IMR-90 (cell line): Measurements from ENCODE around the gene TPM4. TPM values are rescaled to one million over a fixed set of nuclear protein-coding genes. Genes with fewer than 3 reads are reported as not detected.

ENCODE experiments used
- ATAC-seq: fragments of 200-7000 bp; cut with Tn5 transposase; 2 replicates; pipeline ENCODE4 v1.9.1; 2020; ENCODE audit warnings: low read depth, mild to moderate bottlenecking, moderate library complexity
- BruUV-seq: library from RNA; stranded (reverse); fragments of 400-500 nt; replicated peaks from 2 replicates; lab custom pipeline; 2021; lab: Mats Ljungman, UMichigan
- CTCF ChIA-PET: fragments of 300-600 bp; formaldehyde crosslinking; extraction: SDS; loops from one replicate; lab custom pipeline; 2021; ENCODE audit warnings: antibody characterized with exemption; lab: Yijun Ruan, JAX
- POLR2A ChIA-PET: fragments of 300-600 bp; sonication (Branson Sonifier 250); formaldehyde crosslinking; loops from one replicate; lab custom pipeline; 2022; ENCODE audit warnings: antibody characterized with exemption; ENCODE audit not compliant: unreplicated experiment; lab: Charles Lee
- DNase-seq: peaks from one replicate; pipeline ENCODE4 v3.0.0; 2013
- H2AFZ ChIP-seq: replicated peaks from 2 replicates; pipeline ENCODE3; 2013; ENCODE audit warnings: low read length, mild to moderate bottlenecking; ENCODE audit not compliant: poor library complexity
- H2AK5ac ChIP-seq: 2 replicates; pipeline ENCODE4 v1.6.1; 2013; ENCODE audit warnings: low read depth, low read length, inconsistent platforms
- H2AK9ac ChIP-seq: replicated peaks from 2 replicates; pipeline ENCODE3; 2013; ENCODE audit warnings: mild to moderate bottlenecking, low read depth, low read length, moderate library complexity; ENCODE audit not compliant: poor library complexity
- H2BK120ac ChIP-seq: 2 replicates; pipeline ENCODE4 v1.6.1; 2013; ENCODE audit warnings: low read depth, low read length, inconsistent platforms
- H2BK15ac ChIP-seq: 3 replicates; pipeline ENCODE4 v1.6.1; 2013; ENCODE audit warnings: low read depth, low read length, inconsistent platforms
- H2BK20ac ChIP-seq: 2 replicates; pipeline ENCODE4 v1.6.1; 2013; ENCODE audit warnings: low read depth, mild to moderate bottlenecking, inconsistent platforms, low read length, moderate library complexity
- H2BK5ac ChIP-seq: 2 replicates; pipeline ENCODE4 v1.6.1; 2013; ENCODE audit warnings: mild to moderate bottlenecking, low read depth, low read length, inconsistent platforms; ENCODE audit not compliant: poor library complexity, severe bottlenecking
- H3K14ac ChIP-seq: replicated peaks from 2 replicates; pipeline ENCODE4 v1.6.1; 2013; ENCODE audit warnings: low read depth, low read length, inconsistent platforms
- H3K18ac ChIP-seq: 2 replicates; pipeline ENCODE4 v1.6.1; 2013; ENCODE audit warnings: low read depth, low read length, control low read depth
- H3K23ac ChIP-seq: 2 replicates; pipeline ENCODE4 v1.6.1; 2013; ENCODE audit warnings: low read depth, low read length, inconsistent platforms
- H3K27ac ChIP-seq: 2 replicates; pipeline ENCODE4 v1.5.1; 2013; ENCODE audit warnings: mild to moderate bottlenecking, control low read depth, low read length; ENCODE audit not compliant: insufficient read depth
- H3K27me3 ChIP-seq: 2 replicates; pipeline ENCODE4 v1.6.1; 2013; ENCODE audit warnings: low read length; ENCODE audit not compliant: control insufficient read depth, insufficient read depth
- H3K36me3 ChIP-seq: 2 replicates; pipeline ENCODE4 v1.6.1; 2013; ENCODE audit warnings: low read length, mixed read lengths; ENCODE audit not compliant: control insufficient read depth, insufficient read depth
- H3K4ac ChIP-seq: 2 replicates; pipeline ENCODE4 v1.6.1; 2013; ENCODE audit warnings: low read depth, low read length, inconsistent platforms
- H3K4me1 ChIP-seq: 2 replicates; pipeline ENCODE4 v1.6.1; 2013; ENCODE audit warnings: low read length, mixed read lengths; ENCODE audit not compliant: control insufficient read depth, insufficient read depth
- H3K4me2 ChIP-seq: 2 replicates; pipeline ENCODE4 v1.6.1; 2013; ENCODE audit warnings: low read depth, mild to moderate bottlenecking, control low read depth, low read length, moderate library complexity
- H3K4me3 ChIP-seq: 2 replicates; pipeline ENCODE4 v1.5.1; 2013; ENCODE audit warnings: low read depth, mild to moderate bottlenecking, control low read depth, low read length, moderate library complexity; ENCODE audit not compliant: insufficient read depth
- H3K56ac ChIP-seq: 2 replicates; pipeline ENCODE4 v1.6.1; 2013; ENCODE audit warnings: low read length, inconsistent platforms; ENCODE audit not compliant: insufficient read depth; ENCODE audit errors: extremely low read depth
- H3K79me1 ChIP-seq, 2 experiments: 2 replicates each; pipeline ENCODE4 v1.6.1; 2013; ENCODE audit warnings: low read length in 2 of 2, inconsistent platforms in 1 of 2, low read depth in 1 of 2
- H3K9ac ChIP-seq: 2 replicates; pipeline ENCODE4 v1.6.1; 2013; ENCODE audit warnings: low read depth, low read length, control low read depth
- H3K9me1 ChIP-seq: 2 replicates; pipeline ENCODE4 v1.6.1; 2013; ENCODE audit warnings: low read length, inconsistent platforms; ENCODE audit not compliant: insufficient read depth
- H3K9me3 ChIP-seq: 2 replicates; pipeline ENCODE4 v1.6.1; 2013; ENCODE audit warnings: low read length; ENCODE audit not compliant: control insufficient read depth, insufficient read depth
- H4K20me1 ChIP-seq: 2 replicates; pipeline ENCODE4 v1.6.1; 2013; ENCODE audit warnings: low read length, inconsistent platforms; ENCODE audit not compliant: insufficient read depth
- H4K5ac ChIP-seq: 2 replicates; pipeline ENCODE4 v1.6.1; 2013; ENCODE audit warnings: mild to moderate bottlenecking, low read depth, low read length, control low read depth
- H4K8ac ChIP-seq, 2 experiments: 2 replicates each; pipeline ENCODE4 v1.6.1; 2013; ENCODE audit warnings: low read depth in 2 of 2, low read length in 2 of 2, control low read depth in 1 of 2, inconsistent platforms in 1 of 2
- H4K91ac ChIP-seq: 2 replicates; pipeline ENCODE4 v1.6.1; 2013; ENCODE audit warnings: low read depth, low read length, inconsistent platforms; ENCODE audit not compliant: insufficient read depth
- BHLHE40 ChIP-seq: fragments of 150-350 bp; IDR thresholded peaks from 2 replicates; pipeline ENCODE4 v1.6.1; 2016; ENCODE audit warnings: mild to moderate bottlenecking, low read depth, low read length
- CEBPB ChIP-seq: IDR thresholded peaks from 2 replicates; pipeline ENCODE4 v1.6.1; 2012; ENCODE audit warnings: low read depth, low read length, improper control_type of control experiment
- CHD1 ChIP-seq: IDR thresholded peaks from 2 replicates; pipeline ENCODE4 v1.6.1; 2012; ENCODE audit warnings: low read depth, low read length, improper control_type of control experiment
- MAFK ChIP-seq: IDR thresholded peaks from 2 replicates; pipeline ENCODE4 v1.6.1; 2012; ENCODE audit warnings: low read depth, low read length, improper control_type of control experiment
- MAZ ChIP-seq: IDR thresholded peaks from 2 replicates; pipeline ENCODE4 v1.6.1; 2012; ENCODE audit warnings: low read depth, mild to moderate bottlenecking, low read length, improper control_type of control experiment, moderate library complexity, borderline replicate concordance
- NFE2L2 ChIP-seq: fragments of 150-350 bp; IDR thresholded peaks from 2 replicates; pipeline ENCODE4 v1.6.1; 2016; ENCODE audit warnings: low read depth, mild to moderate bottlenecking, low read length
- POLR2A ChIP-seq: IDR thresholded peaks from 2 replicates; pipeline ENCODE4 v1.6.1; 2012; ENCODE audit warnings: mild to moderate bottlenecking, low read depth, low read length
- RAD21 ChIP-seq: IDR thresholded peaks from 2 replicates; pipeline ENCODE4 v1.6.1; 2012; ENCODE audit warnings: low read length, improper control_type of control experiment
- SMC3 ChIP-seq: fragments of 150-350 bp; IDR thresholded peaks from 2 replicates; pipeline ENCODE4 v1.6.1; 2016; ENCODE audit warnings: low read depth, mild to moderate bottlenecking, antibody characterized with exemption, low read length, moderate library complexity
- WGBS, 2 experiments: methylation state at CpG; one replicate each; pipeline versions ENCODE4 v1.1.5 to v1.1.7; 2013; ENCODE audit warnings: missing lambda C conversion rate in 2 of 2; ENCODE audit not compliant: insufficient read length in 1 of 2; ENCODE audit errors: extremely low coverage in 2 of 2; 5-methylcytosine and 5-hydroxymethylcytosine counted together
- dilution Hi-C: fragments of 300-500 bp; cut with HindIII; formaldehyde crosslinking; loops from one replicate; pipeline ENCODE4 v1.14.3; 2018; ENCODE audit warnings: low sequenced_read_pairs; ENCODE audit not compliant: unreplicated experiment
- in situ Hi-C: fragments of 300-500 bp; cut with MboI; formaldehyde crosslinking; loops from 3 replicates; pipeline ENCODE4 v1.14.3; 2019; ENCODE audit warnings: low sequenced_read_pairs, inconsistent platforms, mixed read lengths
- intact Hi-C: fragments of 100-400 bp; cut with micrococcal nuclease; formaldehyde crosslinking; loops from 2 replicates; pipeline ENCODE4 v1.10.0; 2022
- polyA plus RNA-seq, 3 experiments: library from polyadenylated mRNA; depleted of rRNA; stranded (reverse); fragments of >200 nt; gene quantifications; 2 replicates each; pipeline ENCODE4 v1.2.3, GENCODE V29; 2012; ENCODE audit warnings: low replicate concordance in 1 of 3
- total RNA-seq: library from RNA; depleted of rRNA; stranded (reverse); fragments of >200 nt; gene quantifications from 2 replicates; pipeline ENCODE4 v1.2.3, GENCODE V29; 2012
- TF ChIP-seq, protein P1 (sequence below): conservative IDR thresholded peaks from 2 replicates; pipeline ENCODE4 v1.5.1; 2012; ENCODE audit warnings: mild to moderate bottlenecking, low read depth, low read length, improper control_type of control experiment
- TF ChIP-seq, protein P2 (sequence below): fragments of 150-350 bp; IDR thresholded peaks from 2 replicates; pipeline ENCODE4 v1.6.1; 2016; ENCODE audit warnings: low read depth, mild to moderate bottlenecking, low read length, moderate library complexity, borderline replicate concordance

The TPM4 gene
- total and polyA plus RNA-seq, 2 of the 4 experiments (the other 2 are of a cell fraction): 1,075 to 1,160 TPM

DNA sequence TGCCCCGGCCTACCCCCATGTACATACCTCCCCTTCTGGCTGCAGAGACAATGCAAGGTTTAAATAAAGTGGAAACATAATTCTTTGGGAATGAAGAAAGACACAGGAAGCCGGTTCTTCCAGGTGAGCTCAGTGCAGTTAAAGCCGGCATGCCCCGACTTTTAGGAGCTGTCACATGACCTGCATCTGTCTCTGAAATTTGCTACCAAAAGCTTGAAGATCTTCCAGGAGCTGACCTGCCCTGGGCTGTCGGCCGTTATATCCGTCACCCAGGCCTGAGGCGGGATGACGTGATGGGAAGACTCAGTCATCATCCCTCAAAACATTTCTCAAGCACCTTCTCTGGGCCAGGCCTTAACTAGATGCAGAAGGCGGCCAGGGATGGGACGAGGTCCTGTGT is 45.7 kb downstream of the TPM4 start:
- H2AK5ac ChIP-seq: no peak overlapping the region
- H4K5ac ChIP-seq: no peak overlapping the region
- no peak overlapping the region for H3K4me2 ChIP-seq
- H2BK120ac ChIP-seq: no peak overlapping the region
- no peak overlapping the region for H3K4me3 ChIP-seq
- H2AK9ac ChIP-seq: no peak overlapping the region
- CTCF ChIA-PET: no interaction called here
- no peak overlapping the region for H3K4ac ChIP-seq
- H2BK5ac ChIP-seq: no peak overlapping the region
- no peak overlapping the region for H3K56ac ChIP-seq
- H3K4me1 ChIP-seq: no peaks in the 10 kb centered on the region
- no peak overlapping the region for H2AFZ ChIP-seq
- H3K9ac ChIP-seq: no peak overlapping the region
- no peak overlapping the region for H3K27ac ChIP-seq
- 98% methylated on average over 7 of the region's 11 CpGs; no CpG with 5 or more reads in 1 of the 2 experiments for WGBS, 2 experiments
- in situ Hi-C loops (no loop called here), intact Hi-C loops (no loop called here), dilution Hi-C loops (no loop called here)
- H2BK15ac ChIP-seq: no peak overlapping the region
- no peak overlapping the region for H4K91ac ChIP-seq
- H4K20me1 ChIP-seq: peaks cover 5% of the 10 kb centered on the region; the same call in 1 of the 2 replicates
- H3K23ac ChIP-seq: no peak overlapping the region
- H3K27me3 ChIP-seq: no peaks in the 10 kb centered on the region
- DNase-seq (no peak), ATAC-seq (no peak)
- no peaks in the 10 kb centered on the region for H3K9me1 ChIP-seq
- H3K18ac ChIP-seq: no peak overlapping the region
- no peak overlapping the region for H2BK20ac ChIP-seq
- POLR2A ChIA-PET: no interaction called here
- H3K14ac ChIP-seq: no peak overlapping the region
- no peaks in the 10 kb centered on the region for H3K9me3 ChIP-seq
- peaks cover 6 to 37% of the 10 kb centered on the region in 2 experiments for H3K79me1 ChIP-seq
- no TSS peak for BruUV-seq
- peaks cover 69% of the 10 kb centered on the region for H3K36me3 ChIP-seq
- TF ChIP-seq MAZ (no peak), BHLHE40 (no peak), RAD21 (no peak), CHD1 (no peak), SMC3 (no peak), CEBPB (no peak), NFE2L2 (no peak), POLR2A (no peak), MAFK (no peak)
- TF ChIP-seq, protein P1, sequence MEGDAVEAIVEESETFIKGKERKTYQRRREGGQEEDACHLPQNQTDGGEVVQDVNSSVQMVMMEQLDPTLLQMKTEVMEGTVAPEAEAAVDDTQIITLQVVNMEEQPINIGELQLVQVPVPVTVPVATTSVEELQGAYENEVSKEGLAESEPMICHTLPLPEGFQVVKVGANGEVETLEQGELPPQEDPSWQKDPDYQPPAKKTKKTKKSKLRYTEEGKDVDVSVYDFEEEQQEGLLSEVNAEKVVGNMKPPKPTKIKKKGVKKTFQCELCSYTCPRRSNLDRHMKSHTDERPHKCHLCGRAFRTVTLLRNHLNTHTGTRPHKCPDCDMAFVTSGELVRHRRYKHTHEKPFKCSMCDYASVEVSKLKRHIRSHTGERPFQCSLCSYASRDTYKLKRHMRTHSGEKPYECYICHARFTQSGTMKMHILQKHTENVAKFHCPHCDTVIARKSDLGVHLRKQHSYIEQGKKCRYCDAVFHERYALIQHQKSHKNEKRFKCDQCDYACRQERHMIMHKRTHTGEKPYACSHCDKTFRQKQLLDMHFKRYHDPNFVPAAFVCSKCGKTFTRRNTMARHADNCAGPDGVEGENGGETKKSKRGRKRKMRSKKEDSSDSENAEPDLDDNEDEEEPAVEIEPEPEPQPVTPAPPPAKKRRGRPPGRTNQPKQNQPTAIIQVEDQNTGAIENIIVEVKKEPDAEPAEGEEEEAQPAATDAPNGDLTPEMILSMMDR: no peak
- TF ChIP-seq, protein P2, sequence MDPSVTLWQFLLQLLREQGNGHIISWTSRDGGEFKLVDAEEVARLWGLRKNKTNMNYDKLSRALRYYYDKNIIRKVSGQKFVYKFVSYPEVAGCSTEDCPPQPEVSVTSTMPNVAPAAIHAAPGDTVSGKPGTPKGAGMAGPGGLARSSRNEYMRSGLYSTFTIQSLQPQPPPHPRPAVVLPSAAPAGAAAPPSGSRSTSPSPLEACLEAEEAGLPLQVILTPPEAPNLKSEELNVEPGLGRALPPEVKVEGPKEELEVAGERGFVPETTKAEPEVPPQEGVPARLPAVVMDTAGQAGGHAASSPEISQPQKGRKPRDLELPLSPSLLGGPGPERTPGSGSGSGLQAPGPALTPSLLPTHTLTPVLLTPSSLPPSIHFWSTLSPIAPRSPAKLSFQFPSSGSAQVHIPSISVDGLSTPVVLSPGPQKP: no peak
- no peak overlapping the region for H4K8ac ChIP-seq
